Stimulated activated CD4-positive, alpha-beta T cell treated with anti-CD3 and anti-CD28 coated beads, Interleukin-2, amount 100 ng/mL, for 4 hours (primary cell): ENCODE data around the gene FAM118B.

ENCODE experiments used
- DNase-seq: peaks from one replicate; pipeline ENCODE4 v3.0.0-alpha.2; 2020; ENCODE audit warnings: low read depth

Gene FAM118B

DNA sequence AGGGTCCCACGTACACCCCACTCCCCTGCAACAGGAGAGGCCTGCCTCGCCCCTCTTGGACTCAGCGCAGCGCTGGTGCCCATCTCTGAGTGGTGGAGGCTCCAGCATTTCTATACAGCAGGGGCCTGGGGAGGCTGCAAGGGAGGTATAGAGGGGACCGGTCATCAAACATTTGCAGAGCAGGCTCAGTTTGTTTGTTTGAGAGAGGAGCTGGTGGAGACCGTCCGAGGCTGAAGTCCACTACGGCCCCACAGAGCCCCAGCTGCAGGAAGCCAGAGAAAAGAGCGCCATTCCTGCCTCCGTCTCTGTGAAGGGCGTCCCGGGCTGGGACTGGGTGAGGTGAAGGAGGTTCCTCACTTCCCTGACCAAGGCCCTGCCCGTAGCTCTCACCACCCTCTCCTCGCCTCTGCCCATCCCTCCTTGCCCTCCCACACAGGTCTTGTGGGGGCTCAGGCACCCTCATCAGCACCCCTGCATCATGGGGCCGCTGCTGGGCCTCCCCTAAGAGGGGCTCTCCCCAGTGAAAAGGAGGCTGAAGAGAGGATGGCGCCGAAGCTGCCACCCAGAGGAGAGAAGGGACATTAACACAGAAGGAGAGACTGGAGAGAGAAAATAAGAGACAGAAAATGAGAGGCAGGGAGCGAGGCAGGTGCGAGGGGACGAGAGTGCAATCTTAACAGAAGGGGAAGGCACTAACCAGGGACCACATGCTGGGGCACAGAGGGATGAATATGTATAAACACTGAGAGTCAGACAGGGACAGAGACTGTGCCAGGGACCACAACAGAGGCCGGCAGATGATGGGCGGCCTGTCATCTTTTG, 24.7 kb upstream of the FAM118B start:
- DNase-seq: no peak

DNA sequence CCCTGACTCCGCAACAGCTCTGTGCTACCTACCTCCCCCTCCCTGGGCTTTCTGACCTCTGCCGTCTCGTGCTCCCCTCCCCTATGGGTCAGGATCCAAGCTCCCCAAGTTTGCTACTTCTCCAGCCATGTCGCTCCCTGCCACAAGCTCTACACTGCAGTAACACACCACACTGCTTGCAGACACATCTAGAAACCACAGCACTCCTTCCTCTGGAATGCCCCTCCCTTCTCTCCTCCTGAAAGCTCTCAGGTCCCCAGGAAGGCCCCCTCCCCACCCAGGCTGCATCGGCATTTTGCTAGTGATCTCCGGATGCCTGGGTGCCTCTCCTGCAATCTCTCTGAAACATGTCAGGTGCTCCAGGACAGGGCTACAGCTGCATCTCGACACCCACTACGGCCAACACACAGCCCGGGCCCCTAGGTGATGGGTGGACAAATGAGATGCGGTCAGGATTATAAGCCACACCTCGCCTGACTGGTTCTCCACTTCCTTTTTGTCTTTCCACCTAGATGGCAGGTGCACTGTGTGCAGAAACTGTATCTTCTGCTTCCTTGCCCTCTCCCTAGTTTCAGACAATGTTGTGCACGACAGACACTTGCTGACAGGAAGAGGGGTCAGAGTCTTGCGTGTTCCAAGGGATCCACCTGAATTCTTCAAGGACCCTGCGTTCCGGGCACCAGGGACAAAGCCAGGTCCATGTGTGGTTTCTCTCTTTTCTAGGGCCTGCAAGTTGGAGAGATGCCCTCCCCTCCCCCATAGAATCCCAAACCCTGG, 23.1 kb upstream of the FAM118B start:
- DNase-seq: no peak

DNA sequence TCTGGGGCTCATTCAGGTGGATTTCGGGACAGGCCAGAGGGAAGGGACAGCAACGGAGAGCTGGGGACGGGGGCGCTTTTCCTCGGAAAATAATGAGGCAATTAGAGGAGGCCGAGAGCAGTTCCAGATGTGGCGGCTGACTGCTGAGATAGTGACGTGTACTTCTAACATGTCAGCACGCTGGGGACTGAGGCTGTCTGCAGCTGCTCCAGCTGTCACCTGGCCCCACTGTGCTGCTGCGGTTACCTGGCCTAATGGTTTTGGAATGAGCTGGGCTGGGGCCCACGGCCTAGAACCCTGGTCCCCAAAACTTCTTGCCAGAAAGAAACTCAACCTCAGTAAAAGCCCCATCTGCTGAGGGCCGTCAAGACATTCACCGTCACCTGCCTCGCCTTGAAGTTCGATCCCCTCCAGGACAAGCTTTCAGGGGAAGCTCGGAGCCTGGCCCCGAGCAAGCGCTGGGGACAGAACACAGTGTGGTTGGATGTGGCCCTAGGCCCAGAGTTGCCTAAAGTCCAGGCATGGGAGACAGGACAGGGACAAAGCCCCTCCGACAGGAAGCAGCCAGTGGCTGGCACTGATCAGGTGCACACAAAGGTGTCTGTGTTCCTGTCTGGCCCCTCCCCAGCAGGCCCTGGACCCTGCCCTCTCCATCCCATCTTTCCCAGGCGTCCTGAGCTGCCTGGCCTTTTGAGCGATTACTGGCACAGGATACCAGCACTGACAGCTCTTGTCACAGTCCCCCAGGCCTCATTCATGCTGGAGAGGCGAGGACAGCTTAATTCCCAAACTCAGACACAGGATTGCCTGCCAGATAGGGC, 22.3 kb upstream of the FAM118B start:
- DNase-seq: no peak

DNA sequence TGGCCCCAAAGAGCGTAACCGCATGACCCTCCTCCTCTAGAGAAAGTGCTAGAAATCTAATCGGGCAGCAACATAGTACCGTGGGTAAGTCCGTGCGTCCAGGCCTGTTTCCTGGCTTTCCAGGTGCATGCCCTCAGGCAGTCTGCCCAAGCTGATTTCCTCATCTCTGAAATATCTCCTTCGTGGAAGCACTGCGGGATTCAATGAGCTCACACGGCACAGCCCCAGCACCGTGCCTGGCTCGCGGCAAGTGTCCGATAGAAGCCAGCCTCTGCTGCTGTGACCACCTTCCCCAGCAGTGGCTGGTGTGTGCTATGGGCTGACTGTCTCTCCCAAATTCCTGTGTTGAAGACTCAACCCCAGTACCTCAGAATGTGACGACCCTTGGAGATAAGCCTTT, 20.8 kb upstream of the FAM118B start:
- DNase-seq: no peak

DNA sequence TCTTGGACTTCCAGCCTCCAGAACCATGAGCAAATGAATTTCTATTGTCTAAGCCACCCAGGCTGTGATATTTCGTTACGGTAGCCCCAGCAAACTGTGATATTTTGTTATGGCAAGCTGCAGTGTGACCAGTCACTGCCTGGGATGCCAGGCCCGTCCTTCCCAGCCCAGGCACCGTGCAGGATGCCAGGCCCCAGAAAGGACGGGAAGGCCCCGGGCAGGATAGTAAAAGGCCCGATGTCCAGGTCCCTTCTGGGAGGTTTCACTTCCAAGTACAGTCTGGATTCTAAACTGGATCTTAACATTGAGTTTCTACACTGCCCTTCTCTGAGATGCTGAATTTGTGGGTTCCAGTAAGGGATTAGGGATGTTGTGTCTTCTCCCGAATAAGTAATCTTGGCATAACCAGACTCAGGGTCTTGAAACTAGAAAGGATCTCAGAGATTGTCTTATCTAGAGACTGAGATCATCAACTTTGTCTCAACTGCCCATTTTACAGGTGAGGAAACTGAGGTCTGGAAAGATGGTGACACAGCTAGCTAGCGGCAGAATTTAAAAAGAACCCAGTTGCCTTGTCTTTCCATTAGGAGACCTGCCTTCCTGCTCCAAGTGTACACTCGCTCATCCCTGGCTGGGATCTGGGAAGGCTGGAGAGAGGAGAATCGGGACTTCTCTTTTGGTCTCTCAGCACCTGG, 20.1 kb upstream of the FAM118B start:
- no peak for DNase-seq

DNA sequence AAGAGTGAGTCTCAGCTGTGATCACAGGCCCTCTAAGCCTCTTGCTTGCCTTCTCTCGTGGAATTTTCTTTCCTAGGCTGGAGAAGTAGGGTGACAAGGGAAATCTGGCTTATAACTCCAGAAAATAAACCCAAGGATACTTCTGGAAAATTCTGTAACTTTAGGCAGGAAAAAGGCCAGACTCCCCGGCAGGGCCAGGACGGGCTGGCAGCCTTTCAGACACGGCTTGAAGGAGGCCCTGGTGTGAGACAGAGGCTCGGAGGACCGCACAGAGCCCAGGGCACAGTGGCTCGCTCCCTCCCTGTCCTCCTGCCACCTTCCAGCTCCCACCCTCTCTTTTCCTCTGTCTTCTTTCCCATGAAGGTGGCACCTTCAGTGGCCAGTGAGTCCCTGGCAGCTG, 19.2 kb upstream of the FAM118B start:
- DNase-seq: no peak

DNA sequence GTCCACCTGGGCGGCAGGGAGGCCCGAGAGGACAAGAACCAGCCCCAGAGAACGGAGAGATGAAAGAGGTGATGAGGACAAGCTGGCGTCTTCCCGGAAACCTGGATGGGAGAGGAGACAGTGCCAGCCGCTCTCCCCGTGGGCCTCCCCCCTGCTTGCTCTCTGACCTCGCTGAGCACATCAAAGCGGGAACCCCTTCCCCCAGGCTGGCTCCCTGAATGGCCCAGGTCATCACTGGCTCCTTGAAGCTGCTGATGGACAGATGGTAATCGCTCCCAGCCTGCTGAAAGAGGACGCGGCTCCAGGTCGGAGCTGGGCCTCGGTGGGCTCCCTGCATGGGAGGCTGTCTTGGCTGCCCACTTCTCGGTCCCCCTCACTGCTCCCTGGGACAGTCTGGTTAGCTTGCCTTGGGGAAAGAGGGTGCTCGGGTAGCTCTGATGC, 18.5 kb upstream of the FAM118B start:
- DNase-seq: no peak

DNA sequence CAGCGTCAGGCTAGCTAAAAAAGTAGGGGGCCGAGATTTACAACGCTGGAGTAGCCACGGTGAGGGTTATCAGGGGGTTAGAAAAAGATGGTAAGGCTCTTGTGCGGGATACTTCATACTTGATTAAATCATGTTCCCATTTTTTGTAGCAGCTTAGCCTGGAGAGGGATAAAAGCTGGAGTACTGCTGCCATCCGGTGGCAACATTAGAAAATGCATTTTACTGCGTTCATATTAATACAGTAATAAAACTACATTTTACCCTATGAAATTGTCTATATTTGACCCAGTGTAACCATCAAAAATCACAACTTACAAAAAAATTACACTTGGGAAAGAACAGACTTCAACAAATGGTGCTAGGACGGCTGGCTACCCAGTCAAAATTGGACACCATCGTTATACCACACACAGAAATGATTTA, 17.4 kb upstream of the FAM118B start:
- DNase-seq: no peak

DNA sequence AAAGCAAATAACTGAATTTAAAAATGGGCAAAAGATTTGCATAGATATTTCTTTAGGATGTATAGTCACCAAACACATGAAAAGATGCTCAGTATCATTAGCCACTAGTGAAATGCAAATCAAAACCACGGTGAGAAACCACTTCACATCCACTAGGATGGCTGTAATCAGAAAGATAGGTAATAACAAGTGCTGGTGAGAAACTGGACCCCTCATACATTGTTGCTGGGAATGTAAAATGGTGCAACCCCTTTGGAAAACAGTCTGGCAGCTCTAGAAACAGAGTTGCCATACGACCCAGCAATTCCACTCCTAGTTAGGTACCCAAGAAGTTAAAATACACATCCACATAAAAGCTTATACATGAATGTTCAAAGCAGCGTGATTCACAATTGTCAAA, 16.5 kb upstream of the FAM118B start:
- no peak for DNase-seq

DNA sequence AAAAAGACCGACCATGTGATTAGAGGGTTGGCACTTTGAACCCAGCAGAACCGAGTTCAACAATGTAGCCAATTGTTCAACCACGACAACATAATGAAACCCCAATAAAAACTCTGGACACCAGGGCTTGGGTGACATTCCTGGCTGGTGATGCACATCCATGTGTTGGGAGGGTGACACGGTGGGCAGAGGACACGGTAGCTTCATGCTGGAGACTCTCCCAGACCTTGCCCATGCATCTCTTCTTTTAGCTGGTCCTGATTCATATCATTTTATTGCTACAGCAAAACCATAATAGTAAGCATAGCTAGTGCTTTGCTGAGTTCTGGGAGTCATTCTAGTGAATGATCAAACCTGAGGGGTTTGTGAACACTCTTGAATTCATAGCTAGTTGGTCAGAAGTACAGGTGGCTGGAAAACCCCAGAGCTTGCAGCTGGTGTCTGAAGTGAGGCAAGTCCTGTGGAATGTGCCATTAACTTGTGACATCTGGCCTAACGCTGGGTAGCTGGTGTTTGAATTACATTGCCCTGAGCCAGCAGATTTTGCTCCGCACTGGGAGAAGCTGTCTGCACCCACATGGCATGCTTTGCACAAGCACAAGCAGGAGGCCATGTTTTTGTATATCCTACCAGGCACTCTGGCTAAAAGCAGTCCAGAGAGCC, 14.2 kb upstream of the FAM118B start:
- no peak for DNase-seq

DNA sequence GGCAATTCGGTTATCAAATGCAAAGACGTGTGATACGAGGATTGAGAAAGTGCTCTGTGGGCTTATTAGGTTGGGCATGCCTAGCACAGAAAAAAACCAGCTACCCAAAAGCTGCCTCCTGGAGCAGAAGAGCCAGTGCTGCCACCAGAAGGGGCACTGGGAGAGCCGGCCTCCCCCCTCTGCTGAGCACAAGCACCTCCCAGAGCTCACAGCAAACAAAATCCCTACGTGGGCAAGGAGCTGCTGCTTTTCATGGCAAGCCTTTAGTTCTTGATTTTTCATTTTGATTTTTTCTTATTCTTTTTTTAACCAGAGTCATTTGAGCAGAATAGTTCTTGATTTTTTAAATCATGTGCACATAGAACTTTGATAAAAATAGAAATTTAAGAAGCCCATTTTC, 12.9 kb upstream of the FAM118B start:
- no peak for DNase-seq

DNA sequence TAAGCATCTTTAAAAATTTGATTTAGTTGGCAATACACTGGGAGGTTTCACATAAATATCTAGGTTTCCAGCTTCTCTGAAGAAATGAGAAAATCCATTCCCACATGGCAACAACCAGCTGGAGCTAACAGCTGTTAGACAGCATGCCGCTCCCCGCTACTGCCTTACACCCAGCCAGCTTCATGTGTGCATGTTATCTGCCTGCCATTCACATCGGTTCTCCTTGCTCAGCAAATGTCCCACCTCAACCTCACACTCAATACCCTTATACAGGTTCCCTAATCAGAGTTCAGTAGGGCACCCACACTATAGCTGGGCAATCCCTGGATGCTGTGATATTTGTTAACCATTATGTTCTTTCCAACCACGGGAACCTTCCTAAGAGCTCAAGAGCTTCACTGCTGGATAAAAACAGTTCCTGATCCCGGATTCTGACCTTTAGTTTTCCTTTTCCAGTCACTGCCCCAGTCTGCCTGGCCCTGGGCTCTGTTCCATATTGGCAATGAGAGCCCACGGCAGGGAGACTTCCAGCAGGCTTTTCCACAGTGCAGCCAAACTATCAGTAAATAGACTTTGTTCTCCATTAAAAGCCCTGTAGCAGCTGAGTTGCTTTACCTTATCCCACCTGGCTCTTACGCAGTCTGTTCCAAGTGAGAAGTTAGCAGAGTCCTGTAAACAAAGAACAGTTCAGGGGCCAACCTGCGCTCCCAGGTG, 8.8 kb upstream of the FAM118B start:
- DNase-seq: no peak

DNA sequence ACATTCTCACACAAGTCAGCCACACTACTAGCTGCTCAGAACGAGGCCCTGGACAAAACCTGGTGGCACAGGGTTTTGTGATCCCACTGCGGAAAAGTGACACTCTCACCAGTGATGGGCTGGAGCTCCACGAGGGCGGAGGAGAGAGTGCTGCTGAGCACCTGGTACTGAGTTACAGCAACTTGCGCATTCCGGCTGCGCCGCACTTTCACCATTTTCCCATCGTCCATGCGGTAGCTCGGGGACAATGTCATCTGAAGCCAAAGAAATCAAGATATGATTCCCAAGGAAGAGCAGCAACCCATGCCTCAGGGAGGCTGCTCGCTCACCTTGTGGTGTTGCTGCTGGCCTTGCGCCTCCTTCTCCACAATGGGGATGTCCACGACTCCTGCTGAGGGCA, 6.2 kb upstream of the FAM118B start:
- DNase-seq: no peak

DNA sequence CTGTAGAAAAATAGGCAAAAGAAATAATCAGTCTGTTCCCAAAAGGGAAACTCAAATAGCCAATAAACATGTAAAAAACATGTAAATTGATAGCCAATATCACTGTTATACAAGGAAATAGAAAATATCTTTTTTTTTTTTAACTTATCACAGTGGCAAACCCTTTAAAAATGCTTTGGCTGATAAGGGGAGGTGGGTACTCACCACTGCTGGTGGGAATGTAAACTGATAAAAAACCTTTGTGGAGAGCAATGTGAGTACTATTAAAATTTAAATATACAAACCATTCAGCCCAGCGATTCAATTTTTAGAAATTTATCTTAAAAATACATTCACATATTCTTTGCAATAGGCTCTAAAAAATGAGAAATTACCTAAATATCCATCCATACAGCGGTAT, 3.7 kb upstream of the FAM118B start:
- DNase-seq: no peak

DNA sequence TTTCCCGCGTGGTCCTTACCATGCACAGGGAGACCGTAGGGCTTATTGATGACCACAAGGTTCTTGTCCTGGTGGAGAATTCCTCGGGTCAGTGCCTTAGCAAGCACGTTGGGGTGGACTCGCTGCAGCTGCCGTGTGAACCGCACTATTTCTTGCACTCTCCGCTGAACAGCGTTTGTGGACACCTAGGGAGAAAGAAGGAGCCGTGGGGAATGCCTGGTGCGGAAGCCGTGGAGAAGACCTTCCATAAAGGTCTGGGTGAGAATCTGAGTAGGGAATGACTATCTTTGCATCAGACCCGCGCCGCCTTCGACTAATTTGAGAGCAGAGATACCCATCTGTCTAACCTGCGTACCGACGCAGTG, 729 bp upstream of the FAM118B start:
- DNase-seq: no peak

DNA sequence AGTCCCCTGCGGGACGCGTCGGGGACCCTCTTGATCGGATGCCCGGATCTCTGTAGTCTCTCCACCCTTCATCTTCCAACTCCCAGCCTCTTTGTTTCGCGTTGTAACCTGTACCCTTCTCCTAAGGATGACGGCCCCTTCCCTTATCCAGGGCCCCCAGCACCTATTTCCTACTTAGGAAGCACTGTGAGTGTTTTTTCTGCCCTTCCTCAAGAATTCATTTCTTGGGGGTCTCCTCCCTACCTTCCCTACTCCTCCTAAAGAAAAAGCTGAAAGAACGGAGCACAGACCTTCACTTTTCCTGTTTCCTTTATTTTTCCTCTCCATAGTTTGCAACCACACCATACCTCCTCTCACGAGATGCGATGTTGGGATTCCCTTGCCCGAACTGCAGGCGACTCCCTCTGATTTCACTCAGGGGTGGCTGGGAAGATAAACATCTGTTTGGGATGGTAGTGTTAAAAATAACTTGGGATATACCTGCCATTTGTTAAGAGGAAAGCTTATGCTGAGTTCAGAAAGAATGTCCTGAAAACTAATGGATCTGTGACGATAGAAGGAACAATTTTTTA, 593 bp downstream of the FAM118B start:
- DNase-seq: no peak

DNA sequence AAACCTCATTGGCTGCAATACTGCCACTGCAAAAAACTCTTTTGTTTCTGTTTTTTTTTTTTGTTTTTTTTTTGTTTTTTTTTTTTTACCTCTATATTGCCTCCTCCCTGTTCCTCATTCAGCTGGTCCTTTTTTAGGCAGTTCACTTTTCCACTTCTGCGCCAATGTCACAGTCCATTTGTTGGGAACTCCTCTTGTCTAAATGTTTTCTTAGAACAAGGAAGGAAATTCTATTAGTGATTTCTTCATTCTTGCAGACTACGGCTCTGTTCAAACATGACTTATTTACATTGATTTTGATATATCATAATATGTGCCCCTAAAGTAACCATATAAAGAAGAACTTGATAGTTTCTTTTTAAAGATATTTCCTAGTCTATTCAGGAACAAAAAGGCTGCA, 2.9 kb downstream of the FAM118B start:
- DNase-seq: no peak

DNA sequence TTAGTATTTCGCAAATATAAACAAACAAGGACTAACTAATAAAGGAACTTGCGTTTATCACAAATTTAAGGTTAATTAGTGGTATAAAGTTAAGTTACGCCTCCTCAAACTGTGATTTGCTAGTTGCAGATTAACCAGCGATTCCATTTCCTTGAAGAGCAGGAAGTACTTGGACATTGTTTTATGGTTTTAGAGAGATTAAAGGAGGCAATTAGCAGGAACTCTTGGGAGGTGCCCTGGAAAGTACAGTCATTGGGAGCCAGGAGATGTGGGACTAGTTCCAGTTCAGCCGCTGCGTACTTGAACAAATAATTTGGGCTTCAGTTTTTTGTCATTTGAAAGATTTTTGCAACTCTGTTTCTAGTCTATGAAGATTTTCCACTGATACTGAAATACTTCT, 3.3 kb downstream of the FAM118B start:
- no peak for DNase-seq

DNA sequence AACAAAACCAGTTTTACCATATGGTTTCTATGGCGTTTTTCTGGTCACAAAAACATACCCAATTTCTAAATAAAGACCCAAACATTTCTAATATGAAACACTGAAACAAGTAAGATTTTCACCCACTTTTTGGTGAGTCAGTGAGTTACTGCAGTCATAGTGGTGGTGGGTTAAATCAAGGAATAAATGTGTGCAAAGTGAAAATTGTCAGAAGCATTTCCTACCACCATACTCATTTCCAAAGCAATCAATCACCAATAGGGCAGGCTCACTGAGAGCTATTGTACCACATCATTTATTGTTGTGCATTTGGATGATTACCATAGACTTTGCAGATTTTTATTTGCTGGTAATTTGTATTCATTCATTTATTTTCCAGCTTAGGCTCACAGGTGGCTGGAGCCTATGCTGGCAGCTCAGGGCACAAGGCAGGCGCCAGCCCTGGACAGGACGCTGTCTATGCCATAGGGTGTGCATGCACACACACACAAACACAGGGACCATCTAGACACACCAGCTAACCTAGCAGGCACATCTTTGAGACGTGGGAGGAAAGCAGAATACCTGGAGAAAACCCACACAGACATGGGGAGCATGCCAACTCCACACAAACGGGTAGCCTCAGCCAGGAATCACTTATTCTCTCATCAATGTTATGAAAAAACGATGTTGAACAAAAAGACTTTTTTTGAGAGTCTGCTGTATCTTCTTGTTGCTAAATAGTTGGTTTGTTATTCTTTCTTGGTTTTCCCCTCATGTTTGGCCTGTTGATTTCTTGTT, 5.1 kb downstream of the FAM118B start:
- no peak for DNase-seq

DNA sequence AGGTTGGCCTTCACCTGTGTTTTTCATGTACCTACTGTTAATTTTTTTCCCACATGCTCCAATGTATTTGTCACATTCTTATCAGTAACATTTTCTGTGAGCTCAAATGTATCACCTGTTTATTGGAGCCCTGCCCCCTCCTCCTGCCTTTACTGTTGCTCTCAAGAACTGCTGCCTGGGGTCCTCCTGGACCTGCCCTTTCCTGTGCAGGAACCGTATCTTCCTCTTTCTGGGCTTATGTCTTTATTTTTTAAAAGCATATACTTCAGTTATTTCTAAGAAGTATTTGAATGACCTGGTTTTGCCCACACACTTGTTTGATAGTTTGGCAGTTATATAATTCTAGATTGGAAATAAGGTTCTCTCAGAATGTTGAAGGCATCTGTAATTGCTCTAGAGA, 5.9 kb downstream of the FAM118B start:
- no peak for DNase-seq
